Fibroblast of upper back skin (primary cell): Measurements from ENCODE around the gene RGS11.
A peak's percentile ranks its signal among the peaks of the same experiment; 100 is the strongest.

Experiments
- DNase-seq: peaks from one replicate; pipeline ENCODE4 v3.0.0-alpha.2; 2013

RGS11 gene

DNA sequence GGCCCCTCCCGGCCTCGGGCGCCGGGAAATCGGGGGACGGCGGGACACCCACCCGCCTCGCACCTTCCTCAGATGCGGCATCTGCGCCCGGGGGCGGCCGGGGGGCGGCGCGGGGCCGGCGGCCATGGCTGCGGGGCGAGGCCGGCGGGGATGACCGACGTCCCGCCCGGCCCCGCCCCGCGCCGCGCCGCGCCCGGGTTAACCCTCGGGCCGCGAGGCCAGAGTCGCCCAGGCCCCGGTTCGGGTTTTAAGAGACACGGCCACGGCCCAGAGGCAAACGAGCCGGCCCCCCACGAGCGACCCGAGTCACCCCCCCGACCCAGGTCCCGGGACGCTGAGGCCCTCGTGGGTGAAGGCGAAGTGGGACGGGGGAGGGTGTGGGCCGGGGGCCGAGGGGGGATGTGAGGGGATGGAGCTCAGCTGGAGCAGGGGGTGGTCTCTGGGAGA, at the start of gene RGS11:
Gene RGS11, minus strand, starts transcription at position 159 of the 447 bp plus-strand sequence. Its CDS starts 33 bp downstream, at position 126.
- no peak for DNase-seq

DNA sequence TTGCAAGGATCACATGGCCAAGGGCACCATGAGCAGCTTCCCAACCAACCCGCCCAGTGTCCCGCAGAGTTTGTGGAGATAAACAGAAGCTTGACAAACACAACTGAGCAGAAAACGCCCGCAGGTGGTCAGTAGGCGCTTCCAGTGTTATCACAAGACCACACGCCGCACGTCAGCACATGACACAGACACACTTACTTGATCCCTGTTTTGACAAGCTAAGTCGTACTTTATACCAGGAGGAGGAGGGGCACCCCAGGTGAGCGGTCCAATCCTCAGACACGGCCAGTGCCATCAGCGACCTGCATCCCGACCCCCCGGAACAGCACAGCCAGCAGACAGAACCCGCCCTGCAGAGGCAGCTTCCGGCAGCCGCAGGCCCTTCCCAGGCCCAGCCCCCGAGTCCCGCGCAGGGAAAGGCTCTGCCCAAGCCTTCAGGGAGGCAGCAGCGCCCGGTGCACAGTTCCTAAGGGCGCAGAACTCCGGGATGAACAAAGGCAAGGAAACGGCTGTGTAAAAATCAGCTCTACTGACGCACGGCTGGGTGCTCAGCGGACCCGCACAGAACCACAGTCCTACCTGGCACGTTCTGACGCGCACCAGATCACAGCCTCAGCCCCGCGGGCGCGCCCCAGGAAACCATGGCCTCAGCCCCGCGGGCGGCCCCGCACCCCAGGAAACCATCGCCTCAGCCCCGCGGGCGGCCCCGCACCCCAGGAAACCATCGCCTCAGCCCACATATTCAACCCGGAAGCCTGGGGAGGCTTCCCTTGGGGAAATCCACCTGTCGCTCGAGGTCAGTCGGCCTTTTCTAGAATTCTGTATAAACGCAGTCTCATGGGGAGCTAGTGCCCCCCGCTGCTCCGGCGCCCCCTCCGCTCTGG, 48.9 kb upstream of the RGS11 start:
- no peak for DNase-seq

DNA sequence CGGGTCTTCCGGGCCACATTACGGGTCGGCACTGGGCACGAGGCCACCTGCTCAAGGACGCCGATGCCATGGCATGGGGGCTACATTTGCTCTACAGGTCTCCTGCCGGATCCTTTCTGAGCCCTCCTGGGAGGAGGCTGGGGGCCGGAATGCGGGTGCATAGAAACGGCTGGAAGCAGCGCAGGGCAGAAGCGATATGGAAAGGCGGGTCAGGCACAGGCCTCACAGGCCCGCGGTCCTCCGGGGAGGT, 48.4 kb upstream of the RGS11 start:
- no peak for DNase-seq

DNA sequence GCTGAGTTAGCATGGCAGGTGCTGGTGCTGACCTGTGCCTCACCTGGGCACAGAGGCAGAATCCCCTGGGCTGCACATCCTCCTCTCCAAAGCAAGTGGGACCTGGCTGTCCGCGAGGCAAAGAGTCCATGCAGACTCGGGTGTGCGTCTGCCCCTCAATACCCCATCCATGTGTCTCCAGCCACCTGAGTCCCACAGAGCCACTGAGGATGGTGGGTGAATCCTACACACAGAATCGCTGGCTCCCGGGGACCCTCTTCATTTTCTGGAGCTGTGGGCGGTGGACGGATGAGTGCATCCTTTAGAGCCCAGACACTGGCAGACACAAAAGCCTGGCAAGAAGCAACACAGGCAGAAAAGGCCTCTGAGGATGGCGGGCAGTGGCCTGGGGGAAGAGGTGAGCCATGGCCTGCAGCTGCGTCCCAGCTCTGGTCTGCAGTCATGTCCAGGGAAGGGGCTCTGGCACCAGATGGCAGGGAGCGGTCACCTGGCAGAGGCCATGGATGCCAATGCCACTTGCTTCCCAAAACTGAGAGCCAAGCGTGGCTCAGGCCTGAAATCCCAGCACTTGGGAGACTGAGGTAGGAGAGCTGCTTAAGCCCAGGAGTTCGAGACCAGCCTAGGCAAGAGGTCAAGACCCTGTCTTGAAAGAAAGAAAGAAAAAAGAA, 46.9 kb upstream of the RGS11 start:
- no peak for DNase-seq

DNA sequence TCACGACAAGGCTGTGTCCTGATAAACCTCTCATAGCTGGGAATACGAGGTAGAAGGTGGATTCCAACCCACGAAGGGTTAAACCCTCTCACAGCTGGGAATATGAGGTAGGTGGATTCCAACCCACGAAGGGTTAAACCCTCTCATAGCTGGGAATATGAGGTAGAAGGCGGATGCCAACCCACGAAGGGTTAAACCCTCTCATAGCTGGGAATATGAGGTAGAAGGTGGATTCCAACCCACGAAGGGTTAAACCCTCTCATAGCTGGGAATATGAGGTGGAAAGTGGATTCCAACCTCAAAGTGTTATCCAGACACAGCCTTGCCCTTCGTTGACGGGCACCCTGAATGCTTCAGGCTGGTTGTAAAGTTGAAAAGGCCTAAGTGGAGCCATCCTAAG, 45.8 kb upstream of the RGS11 start:
- DNase-seq, result no peak

DNA sequence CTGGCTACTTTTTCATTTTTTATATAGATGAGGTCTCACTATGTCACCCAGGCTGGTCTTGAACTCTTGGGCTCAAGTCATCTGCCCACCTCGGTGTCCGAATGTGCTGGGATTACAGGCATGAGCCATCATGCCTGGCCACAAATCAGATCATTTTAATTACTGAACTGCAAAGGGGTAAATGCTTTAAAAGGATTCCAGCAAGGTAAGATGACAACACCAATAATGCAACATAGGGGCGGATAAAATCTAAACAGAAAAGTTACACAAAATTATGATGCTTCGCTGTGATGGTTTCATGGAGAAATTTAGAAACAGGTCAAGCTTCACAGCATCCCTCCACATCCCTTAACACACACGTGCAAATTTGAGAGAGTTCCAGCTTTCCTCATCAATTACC, 44.5 kb upstream of the RGS11 start:
- no peak for DNase-seq

DNA sequence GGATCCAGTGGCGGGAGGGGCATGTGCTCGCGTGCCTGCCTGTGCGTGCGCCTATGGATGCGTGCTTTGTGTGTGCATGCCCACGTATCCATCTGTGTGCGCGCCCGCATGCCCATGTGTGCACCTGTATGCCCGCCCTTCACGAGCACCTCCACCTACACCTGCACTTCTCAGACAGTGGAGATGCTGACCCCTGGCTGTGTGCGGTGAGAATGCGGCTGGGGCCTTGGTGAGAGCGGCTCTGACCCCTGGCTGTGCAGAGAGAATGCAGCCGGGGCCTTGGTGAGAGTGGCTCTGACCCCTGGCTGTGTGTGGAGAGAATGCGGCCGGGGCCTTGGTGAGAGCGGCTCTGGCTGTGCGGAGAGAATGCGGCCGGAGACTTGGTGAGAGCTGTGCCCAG, 42.9 kb upstream of the RGS11 start:
- no peak for DNase-seq

DNA sequence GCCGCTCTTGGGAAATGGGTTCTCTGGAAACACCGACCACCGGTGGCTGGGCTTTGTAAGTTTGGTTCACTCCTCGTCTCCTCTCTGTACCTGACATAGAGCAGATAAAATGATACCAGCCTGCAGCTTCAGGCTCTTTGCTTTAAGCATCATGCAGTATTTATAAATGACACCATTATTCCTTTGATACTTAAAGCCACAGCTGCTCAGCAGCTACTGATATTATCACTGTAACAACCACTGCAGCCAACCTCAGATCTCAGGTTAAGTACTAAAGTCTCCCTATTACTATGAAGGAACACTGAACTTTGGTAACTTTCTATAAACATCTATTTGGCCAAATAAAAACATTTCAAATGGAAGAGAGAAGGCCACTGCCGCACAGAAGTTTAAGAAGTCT, 41.8 kb upstream of the RGS11 start:
- no peak for DNase-seq

DNA sequence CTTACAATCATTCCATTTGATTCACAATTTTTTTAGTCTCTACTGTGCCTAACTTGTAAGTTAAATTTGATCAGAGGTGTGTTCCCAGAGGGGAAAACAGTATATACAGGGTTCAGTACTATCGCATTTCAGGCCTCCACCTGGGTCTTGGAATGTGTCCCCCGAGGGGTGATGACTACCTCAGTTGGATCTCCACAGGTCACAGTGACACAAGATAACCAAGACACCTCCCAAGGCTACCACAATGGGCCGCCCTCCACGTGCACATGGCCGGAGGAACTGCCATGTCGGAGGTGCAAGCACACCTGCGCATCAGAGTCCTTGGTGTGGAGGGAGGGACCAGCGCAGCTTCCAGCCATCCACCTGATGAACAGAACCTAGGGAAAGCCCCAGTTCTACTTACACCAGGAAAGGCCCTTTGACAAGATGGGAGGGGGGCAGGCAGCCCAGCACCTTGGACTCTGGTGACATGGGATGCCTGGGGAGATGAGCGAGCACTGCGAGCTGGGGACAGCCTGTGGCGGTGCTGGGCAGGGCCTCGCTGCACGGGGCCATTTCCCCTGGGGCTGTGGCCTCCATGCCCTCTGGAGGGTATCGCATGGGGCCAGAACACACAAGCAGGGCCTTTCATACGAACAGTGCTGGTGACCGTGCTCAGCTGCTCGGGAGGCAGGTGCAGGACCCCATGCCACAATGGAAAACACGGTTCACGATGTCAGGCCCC, 41.2 kb upstream of the RGS11 start:
- no peak for DNase-seq

DNA sequence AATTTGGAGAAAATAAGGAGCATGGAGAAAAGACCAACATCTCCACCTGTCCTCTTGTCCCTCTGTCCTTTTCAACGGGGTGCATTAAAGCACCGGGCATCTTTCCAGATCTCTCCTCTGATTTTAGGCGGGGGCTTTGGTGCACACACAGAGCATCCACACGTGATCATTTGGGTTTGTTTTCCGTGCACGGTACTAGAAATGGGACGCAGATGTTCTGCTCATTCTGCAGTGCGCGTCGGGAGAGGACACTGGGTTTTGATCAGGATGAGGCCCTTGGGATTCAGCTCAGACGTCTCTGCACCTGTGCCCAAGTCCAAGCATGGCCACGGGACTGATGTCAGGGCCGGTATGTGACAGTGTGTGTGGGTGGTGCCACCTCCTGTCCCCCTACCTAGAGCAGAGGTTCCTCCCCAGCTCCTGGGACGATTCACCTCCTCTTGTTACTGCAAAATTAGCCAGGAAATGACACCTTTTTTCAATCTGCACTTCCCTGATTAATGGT, 39.1 kb upstream of the RGS11 start:
- DNase-seq, result no peak

DNA sequence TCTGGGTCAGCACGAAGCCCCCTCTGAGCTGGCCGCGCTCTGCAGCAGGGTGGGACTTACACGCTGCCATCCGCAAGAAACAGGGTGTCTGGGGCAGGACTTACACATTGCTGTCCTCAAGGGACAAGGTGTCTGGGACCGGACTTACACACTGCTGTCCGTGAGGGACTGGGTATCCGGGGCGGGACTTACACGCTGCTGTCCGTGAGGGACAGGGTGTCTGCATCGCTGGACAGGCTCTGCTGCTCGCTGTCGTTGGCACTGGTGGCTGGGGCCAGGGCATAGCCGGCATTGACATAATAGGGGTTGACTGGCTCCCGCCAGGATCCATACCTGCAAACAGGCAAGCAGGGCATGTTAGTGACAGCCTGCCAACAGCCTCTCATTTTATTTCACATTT, 38.6 kb upstream of the RGS11 start:
- DNase-seq, result no peak

DNA sequence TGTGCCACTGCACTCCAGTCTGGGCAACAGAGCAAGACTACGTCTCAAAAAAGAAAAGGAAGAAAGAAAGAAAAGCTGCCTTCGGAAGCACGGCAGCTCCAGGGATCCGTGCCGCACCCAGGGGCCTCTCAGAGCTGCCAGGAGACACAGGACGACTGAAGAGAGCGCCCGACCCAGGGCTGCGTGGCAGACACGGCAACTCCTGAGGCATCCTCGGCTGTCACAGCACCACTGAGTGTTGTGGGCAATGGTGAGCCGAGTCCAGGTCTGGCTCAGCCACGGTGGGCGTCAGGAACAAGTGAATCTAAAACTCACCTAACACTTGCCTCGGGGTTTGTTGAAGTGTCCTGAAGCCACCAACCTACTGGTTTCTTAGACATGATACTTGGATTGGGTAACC, 36.0 kb upstream of the RGS11 start:
- no peak for DNase-seq

DNA sequence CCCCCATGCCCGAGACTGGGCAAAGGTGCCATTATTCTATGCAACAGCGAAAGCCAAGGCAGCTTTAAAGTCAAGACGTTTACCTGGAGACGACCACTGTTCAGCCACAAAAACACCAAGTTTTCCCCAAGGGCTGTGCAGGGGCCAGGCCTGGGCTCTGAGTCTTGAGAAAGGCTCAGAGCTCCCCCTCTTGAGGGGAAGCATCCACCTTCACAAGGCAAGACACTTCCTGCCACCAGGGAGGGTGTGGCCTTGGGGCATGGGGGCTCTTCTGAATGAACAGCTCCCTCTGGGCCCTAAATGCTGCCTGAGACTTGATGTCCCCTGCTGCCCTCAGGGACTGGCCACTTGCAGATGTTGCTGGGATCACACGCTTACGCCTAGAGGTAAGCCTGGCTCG, 33.7 kb upstream of the RGS11 start:
- DNase-seq, result no peak

DNA sequence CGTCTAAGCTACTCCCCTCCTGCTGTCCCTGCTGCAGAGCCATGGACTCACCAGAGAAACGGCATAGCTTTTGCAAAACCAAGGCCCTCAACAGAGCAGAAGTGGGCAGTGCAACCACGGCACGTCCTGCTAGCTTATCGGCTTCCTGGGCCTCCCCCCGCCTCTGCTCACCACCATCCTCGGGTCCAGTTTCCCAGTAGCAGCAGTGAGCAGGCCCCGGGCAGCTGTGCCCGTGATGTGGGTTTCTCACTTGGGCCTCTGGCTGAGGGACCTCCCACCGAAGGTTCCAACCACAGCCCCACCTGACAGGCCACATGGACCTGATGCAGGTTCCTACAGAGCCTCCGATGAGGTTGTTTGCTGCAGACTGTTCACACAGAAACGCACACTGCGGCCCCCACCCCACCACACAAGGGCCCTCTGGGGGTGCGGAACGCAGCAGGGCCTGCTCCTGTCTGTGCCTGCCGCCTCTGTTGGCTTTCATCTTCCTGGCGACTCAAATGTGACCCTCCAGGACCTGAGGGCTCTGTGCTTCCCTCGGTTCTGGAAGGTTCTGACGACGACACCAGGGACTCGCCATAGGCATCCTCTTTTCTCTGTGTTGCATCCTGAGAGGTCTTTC, 32.1 kb upstream of the RGS11 start:
- DNase-seq, result no peak

DNA sequence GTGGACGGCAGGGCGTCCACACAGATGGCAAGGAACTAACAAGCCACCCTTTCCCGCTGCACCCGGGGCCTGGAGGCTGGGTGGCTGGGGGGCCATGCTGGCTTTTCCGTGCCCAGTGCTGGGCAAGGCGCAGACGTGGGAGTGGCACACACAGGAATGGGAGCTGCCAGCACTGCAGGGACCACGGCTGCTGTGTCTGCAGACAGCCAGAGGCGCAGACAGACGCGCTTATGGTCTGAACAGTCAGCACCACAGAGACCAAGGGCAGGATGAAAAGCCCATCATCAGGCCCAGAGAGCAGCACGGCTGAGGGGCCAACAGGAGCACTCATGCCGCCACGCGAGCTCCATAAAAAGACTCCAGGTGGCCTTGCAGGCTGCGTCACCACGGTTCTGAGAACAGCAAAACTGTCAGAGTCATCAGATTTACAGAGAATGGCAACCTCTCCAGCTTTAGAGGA, 31.2 kb upstream of the RGS11 start:
- DNase-seq, result no peak

DNA sequence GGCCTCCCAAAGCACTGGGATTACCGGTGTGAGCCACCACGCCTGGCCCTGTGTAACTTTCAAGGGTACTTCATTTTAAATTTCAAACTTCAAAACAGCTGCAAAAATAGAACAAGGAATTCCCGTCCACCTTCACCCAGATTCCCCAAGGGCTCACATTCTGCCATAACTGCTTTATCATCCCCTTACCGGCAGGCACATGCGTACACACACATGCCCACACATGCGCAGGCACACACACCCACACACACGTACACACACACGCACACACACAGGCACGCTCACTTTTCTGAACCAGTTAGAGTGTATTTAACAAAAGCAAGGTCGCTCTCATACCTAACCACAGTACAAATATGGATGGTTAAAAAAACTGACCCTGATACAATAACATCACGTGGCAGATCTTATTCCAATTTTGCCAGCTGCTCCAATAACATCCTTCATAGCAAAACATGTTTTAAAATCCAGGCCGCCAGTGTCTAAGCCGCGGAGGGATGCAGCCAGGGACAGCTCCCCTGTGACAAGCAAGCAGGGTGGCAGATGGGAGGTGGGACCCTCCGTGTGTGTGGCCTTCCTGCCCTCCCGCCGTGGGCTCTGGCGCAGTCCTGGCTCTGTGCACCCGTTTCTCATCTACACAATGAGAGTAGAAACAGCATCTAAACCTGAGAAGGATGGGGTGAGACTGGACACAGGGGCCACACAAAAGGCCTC, 30.3 kb upstream of the RGS11 start:
- DNase-seq, result no peak

DNA sequence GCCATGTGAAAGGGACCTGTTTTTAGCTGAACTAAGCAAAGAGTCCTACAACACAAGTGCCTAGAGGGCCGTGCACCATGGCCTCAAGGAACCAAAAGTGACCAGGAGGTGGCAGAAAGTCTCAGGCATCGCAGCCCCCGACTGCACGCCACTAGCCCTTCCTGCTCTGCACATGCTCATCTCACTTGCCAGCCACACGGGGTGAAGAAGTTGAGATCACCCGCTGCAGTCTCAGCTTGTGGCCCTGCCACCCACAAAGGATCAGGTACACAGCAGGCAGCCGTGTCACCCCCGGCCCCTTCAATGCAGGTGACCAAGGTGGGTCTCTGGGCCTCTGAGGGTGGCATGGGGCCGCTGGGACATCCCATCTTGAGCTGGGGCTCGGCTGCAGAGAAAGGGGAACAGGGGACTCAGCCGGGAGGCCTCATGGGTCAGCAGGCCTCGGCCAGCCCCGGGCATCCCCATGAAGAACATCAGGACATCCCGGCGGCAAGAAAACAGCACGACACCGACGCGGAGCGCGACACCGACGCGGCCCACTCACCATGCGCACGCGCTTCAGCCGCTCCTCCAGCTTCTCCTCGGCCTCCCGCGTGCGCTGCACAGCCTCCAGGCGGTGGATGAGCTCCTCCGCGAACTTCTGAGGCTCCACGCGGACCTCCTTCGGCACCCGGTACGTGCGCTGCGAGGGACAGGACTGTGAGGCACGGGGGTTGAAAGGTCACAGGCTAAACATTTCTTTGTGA, 28.2 kb upstream of the RGS11 start:
- DNase-seq, result peak; percentile 1

DNA sequence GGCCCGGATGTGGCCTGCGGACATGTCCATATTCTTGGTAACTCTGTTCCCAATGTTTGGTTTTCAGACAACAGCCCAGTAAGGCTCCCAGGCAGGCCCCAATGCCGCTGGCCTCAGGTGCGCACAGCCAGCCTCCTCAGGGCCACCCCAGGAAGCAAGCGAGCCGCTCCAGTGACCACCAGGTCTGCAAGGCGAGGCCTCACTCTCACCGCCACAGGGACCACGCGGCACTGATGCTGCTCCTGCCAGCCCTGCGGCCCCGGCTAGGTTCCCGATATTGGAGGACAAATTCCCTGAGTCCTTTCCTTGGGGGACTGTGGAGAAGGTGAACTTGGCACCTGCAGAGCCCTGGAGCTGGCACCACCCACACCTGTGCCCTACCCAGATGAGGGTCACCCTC, 26.2 kb upstream of the RGS11 start:
- no peak for DNase-seq

DNA sequence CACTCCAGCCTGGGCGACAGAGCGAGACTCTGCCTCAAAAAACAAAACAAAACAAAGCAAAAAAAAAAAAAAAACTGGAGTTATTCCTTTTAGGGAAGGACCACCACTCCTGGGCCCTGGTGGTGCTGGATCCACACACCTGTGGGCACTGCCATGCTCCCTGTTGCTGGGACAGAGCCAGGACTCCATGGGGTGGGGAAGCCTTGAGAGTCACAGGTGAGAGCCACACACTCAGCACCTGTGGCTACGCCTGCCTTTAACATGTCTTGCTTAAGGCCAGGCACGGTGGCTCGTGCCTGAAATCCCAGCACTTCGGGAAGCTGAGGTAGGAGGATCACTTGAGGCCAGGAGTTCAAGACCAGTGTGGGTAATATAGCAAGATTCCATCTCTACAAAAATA, 25.5 kb upstream of the RGS11 start:
- no peak for DNase-seq

DNA sequence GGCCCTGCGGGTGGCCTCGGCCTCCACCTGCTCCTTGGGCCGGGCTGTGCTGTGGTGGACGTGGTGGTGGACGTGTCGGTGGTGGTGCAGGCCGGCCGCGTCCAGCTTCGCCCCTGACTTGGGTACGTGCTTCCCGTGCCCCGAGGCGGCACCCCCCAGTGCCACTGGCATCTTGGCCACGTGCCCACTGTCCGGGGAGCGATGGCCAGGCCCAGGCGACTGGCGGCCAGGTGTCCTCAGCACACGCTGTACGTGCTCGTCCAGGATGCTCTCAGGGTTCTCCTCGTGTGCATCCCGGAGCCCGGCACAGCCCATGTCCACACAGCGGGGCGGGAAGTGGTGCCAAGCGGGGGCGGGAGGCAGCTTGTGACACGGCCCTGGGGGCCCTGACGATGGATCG, 22.1 kb upstream of the RGS11 start:
- no peak for DNase-seq

DNA sequence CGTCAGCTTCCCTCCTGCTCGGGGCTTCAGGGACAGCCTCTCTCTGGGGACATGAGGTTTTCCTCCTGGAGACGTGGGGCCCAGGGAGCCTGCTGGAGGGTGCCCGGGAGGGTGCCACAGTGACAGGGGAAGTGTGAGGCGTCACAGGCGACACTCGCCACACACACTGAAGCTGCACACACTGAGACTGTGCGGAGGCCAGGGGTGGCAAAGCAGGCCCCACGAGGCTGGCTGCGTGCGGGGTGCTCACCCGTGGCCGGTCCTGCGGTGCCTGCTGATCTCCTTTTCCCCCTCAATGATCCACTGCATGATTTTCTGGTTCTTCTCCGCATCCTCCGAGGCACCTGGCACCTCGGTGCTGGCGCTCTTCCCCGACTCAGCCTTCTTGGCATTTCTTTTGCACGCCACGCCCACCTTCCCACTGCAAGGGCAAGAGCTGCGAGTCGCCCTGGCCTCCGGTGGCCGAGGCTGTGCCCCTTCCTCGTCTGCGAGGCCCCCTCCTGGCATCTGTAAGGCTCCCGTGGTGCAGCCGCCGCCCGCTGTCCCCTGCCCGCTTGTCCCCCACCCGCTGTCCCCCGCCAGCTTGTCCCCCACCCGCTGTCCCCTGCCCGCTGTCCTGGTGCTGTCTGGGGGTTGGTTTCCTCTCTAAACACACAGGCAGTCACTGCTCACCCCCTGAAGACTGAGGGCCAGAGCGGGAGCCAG, 21.2 kb upstream of the RGS11 start:
- DNase-seq, result no peak
